GM21825 (cell line): ENCODE data around the gene MAB21L4.

Source experiments
- ATAC-seq: cut with Tn5 transposase; IDR thresholded peaks from one replicate; pipeline ENCODE4 v1.9.1; 2021; ENCODE audit warnings: mild to moderate bottlenecking, moderate library complexity; ENCODE audit not compliant: unreplicated experiment

MAB21L4 gene

GRCh38 chr2:240884745-240885144, 11.2 kb downstream of the MAB21L4 start:
- ATAC-seq, result no peak

GRCh38 chr2:240884221-240884620, 11.7 kb downstream of the MAB21L4 start:
- no peak for ATAC-seq

- no peak for ATAC-seq
Measured at GRCh38 chr2:240881913-240882312, 14.0 kb downstream of the MAB21L4 start.

- ATAC-seq, result no peak
Measured at GRCh38 chr2:240879105-240879504, 16.9 kb downstream of the MAB21L4 start.

- ATAC-seq, result no peak
Measured at GRCh38 chr2:240878341-240878936, 17.5 kb downstream of the MAB21L4 start.

- ATAC-seq, result no peak
Measured at GRCh38 chr2:240877460-240878340, 18.3 kb downstream of the MAB21L4 start.

- no peak for ATAC-seq
Measured at GRCh38 chr2:240876475-240877251, 19.3 kb downstream of the MAB21L4 start.

GRCh38 chr2:240876035-240876474, 19.9 kb downstream of the MAB21L4 start:
- no peak for ATAC-seq

GRCh38 chr2:240875228-240876034, 20.5 kb downstream of the MAB21L4 start:
- no peak for ATAC-seq

- ATAC-seq, result no peak
Measured at GRCh38 chr2:240874715-240875227, 21.2 kb downstream of the MAB21L4 start.

GRCh38 chr2:240873805-240874714, 21.9 kb downstream of the MAB21L4 start:
- ATAC-seq, result no peak

- no peak for ATAC-seq
Measured at GRCh38 chr2:240873098-240873788, 22.7 kb downstream of the MAB21L4 start.

GRCh38 chr2:240872317-240873097, 23.4 kb downstream of the MAB21L4 start:
- no peak for ATAC-seq

GRCh38 chr2:240871071-240871958, 24.6 kb downstream of the MAB21L4 start:
- no peak for ATAC-seq

GRCh38 chr2:240869956-240870875, 25.7 kb downstream of the MAB21L4 start:
- ATAC-seq, result no peak
